DMS79 treated with DMSO at 0.1 percent for 48 hours (cell line): Measurements from ENCODE around the gene GAB3.
A peak's percentile ranks its signal among the peaks of the same experiment; 100 is the strongest.
"Not testable (repeated sequence)": the region's sequence is repeated elsewhere in the genome, so short reads cannot be mapped to it uniquely, and the experiment has no call there.

Experiments used
- DNase-seq: peaks from one replicate; lab custom pipeline; 2025; lab: John Stamatoyannopoulos, UW

GAB3 gene

DNA sequence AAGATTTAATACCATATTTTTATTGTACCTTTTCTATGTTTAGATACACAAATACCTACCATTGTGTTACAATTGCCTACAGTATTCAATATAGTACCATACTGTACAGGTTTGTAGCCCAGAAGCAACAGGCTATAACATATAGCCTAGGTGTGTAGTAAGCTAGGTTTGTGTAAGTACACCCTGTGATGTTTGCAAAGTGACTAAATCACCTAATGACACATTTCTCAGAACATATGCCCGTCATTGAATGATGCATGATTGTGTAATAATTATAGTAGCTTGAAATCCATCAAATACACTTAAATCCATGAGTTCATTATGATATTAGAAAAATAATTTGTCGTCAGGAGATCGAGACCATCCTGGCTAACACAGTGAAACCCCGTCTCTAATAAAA lies 30.8 kb downstream of the GAB3 start:
- DNase-seq, result no peak

DNA sequence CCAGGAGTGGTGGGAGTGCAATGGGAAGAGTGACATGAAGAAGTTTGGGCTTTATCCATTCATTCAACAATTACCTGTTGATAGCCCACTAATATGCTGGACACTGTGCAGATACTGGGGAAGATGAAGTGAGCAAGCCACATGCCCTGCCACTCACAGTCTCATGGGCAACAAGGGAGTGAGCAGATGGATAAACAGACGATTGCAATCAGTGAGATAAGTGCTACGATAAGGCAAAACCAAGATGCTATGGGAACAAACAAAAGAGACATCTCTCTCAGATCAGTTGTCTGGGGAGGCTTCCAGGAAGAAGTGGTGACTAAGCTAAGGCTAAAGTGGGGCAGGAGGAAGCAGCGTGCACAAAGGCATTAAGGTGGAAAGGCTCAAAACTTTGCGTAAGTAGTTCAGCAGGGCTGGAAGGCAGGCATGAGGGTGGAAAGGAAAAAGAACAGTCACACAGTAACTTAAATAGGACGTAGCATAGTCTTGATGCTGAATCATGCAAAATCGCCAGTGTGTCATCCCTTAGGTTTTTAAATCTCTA lies 31.7 kb downstream of the GAB3 start:
- no peak for DNase-seq

DNA sequence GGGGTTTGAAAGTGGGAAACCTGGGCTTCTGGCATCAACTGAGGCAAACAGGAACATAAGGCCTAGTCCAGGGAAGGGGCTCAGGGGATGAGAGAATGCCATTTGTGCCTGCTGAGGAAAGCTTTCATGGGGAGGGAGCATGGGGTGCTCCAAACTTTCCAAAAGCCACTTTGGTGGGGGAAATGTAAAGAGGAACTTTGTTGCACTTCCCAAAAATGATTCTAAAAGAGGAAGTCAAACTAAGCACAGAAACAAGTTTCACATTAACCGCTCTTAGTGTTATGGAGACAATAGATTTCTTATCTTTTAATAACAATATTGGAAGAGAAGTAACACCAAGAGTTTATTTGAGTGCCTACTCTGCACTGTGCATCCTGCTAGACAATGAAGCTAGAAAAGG lies 32.3 kb downstream of the GAB3 start:
- no peak for DNase-seq

- no peak for DNase-seq
Measured at GRCh38 chrX:154717824-154718223, 33.1 kb downstream of the GAB3 start.

DNA sequence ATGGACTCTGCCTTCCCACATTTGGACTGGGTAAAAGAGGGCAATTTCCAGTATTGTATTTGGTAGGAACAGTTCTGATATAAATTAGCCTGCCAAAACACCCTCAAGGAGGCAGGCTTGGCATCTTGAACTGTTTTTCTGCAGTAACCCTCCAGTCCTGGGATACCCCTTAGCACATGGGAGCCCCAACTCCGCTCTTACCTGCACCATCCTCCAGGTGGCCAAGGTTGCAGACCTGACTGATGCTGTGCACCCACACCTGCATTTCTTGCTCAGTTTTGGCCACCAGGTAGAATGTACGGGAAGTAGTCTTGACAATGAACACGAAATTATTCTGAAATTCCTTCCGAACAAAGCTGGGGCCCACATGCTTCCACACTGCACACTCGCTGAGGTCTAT lies 35.1 kb downstream of the GAB3 start:
- no peak for DNase-seq

DNA sequence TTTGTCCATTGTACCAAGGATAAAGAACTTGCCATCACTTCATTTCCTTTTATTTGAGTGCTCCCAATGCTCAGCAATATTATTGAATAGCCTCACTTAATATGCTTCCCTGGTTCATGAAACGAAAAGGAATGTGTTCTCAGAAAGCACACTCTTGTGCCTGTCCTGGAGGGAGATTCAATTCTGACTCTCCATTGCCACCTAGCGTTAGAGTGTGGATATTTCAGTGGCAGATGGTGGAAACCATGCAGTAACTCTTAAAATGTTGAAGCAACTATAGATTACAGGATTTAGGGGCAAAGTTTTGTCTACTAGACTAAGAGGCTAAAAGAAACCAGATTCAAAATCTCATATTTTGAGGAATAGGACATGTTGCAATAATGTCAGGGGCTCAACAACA lies 36.0 kb downstream of the GAB3 start:
- peak; percentile 17 for DNase-seq

- no peak for DNase-seq
Measured at GRCh38 chrX:154712781-154713740, 37.8 kb downstream of the GAB3 start.

DNA sequence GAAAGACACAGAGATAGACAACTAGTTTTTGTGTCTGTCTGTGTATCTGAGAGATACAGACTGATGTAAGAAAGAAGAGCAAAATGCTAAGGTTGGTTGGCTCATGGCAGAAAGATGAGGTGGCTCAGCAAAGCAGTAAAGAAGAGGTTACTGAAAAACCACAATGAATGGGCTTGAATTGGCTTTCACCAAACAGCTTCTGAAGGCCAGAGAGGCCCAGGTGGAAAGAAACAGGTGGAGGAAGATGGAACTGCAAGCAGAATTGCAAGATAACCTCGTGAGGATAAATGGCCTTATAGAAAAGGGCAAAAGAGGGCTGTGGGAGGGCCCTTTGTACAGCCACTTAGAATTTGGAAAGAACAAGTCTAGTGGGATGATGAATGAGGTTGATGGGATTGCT lies 39.6 kb downstream of the GAB3 start:
- DNase-seq, result no peak

DNA sequence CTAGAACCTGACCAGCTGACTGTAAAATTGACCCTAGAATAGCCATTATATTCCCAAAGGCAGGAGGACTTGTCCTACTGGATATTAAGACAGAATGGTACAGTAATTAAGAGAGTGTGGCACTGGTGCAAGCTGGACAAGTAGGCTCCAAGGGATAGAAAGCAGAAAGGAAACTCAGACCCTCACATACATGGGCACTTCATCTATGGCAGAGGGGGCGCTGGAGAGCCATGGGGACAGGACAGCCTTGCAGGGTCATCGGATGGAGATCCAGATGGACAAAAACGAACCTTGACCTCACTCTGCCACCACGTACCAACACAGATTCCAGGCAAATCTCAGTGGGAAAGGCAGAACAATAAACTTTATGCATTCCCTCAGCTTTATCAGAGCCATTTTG lies 40.6 kb downstream of the GAB3 start:
- DNase-seq, result no peak

DNA sequence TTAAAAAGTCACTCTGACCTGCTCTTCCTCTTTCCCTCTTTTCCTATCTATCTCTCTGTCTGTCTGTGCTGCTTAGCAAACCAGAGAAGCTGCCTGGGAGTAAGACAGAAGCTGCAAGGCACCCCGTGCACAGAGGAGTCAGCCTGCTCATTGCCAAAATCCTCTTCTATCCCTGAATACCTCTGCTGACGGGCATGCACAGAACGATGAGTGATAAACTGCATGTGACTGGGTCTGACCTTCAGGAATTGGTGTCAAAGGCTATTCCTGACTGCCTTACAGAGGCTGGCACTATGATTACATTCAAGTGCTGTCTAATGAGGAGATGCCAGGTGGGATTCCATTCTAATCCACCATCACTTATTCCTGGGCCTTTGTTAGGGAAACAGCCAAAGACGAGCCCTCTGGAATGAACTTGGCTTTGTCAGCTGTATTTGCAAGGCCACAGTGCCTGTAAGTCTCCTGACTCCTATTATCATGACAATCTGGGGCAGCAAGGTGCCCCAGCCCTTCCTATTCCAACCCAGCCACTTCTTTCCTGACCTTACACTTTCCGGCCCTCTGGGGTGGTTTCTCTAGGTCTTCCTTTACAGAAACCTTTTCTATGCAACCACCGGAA lies 52.1 kb downstream of the GAB3 start:
- DNase-seq, result no peak

GRCh38 chrX:154696676-154697045 lies 54.2 kb downstream of the GAB3 start:
- DNase-seq, result no peak

- no peak for DNase-seq
Measured at GRCh38 chrX:154695911-154696675, 54.8 kb downstream of the GAB3 start.

DNA sequence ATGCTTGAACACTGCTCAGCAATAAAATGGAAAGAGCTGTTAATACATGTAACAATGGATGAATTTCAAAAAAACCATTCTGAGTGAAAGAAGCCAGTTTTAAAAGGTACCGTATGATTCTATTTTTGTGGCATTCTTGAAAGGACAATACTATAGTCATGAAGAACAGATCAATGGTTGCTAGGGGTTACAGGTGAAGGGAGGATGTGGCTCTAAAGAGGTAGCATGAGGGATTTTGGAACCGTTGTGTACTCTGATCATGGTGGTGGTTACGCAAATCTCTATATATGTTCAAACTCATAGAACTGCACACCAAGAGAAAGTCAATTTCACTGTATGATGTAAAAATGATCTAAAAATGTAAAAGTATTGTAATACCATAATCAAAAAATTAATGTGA lies 57.5 kb downstream of the GAB3 start:
- no peak for DNase-seq

GRCh38 chrX:154690438-154690837 lies 60.4 kb downstream of the GAB3 start:
- DNase-seq, result not testable (repeated sequence)

DNA sequence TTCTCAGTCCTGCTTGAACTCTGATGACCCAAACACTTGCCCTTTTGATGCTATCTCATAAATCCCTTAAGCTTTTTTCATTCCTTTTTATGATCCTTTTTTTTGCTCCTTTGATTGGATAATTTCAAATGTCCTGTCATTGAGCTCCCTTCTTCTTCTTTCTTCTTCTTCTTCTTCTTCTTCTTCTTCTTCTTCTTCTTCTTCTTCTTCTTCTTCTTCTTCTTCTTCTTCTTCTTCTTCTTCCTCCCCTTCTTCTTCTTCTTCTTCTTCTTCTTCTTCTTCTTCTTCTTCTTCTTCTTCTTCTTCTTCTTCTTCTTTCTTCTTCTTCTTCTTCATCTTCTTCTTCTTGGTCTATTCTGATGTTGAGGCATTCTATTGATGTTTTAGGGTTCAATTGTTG lies 78.8 kb downstream of the GAB3 start:
- not testable (repeated sequence) for DNase-seq

GRCh38 chrX:154670848-154671247 lies 80.0 kb downstream of the GAB3 start:
- not testable (repeated sequence) for DNase-seq

DNA sequence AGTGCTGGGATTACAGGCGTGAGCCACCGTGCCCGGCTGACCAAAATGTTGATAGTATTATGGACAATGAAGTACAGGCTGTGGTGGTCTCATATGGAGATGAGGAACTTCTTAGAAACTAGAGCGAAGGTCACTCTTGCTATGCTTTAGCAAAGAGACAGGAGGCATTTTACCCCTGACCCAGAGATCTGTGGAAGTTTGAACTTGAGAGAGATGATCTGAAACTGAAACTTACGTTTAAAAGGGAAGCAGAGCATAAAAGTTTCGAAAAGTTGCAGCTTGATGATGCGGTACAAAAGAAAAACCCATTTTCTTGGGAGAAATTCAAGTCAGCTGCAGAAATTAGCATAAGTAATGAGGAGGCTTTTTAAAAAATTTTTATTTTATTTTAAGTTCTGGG lies 89.0 kb downstream of the GAB3 start:
- no peak for DNase-seq

DNA sequence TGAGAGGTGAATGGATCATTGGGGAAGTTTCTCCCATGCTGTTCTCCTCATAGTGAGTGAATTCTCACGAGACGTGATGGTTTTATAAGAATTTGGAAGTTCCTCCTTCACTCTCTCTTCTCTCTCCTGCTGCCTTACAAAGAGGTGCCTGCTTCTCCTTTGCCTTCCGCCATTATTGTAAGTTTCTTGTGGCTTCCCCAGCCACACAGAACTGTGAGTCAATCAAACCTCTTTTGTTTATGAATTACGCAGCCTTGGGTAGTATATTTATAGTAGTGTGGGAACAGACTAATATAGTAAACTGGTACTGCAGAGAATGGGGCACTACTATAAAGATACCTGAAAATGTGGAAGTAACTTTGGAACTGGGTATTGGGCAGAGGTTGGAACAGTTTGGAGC lies 89.7 kb downstream of the GAB3 start:
- no peak for DNase-seq

- no peak for DNase-seq
Measured at GRCh38 chrX:154660541-154660940, 90.3 kb downstream of the GAB3 start.

GRCh38 chrX:154658957-154659356 lies 91.9 kb downstream of the GAB3 start:
- no peak for DNase-seq

- no peak for DNase-seq
Measured at GRCh38 chrX:154658187-154658586, 92.7 kb downstream of the GAB3 start.

DNA sequence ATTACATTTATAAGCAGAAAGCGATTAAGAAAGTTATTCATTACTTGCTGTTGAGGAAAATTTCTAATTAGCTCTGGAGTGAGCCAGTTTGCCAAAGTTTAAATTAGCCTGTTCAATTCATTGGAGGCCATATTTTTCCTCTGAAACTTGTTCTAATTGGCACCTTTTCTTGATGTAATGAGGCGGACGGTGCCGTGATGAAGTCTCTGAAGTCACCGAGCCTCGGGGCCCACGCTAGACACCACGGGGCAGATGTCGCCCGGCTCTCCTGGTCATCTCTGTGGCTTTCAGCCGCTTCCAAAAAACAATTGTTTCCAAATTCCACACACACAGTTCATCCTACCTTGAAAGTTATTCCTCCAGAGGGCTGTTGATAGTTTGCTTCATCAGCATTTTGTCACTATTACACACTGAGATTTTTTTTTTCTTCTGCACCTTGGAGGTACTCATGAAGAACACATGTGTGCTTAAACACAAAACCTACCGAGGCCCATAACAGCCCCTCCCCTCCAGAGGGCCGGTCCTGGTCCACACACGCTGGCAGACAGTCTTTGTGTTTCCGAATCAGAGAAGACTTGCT lies 93.6 kb downstream of the GAB3 start:
- no peak for DNase-seq
